ENCODE measurements around the gene PHF20. TPM values are rescaled to one million over a fixed set of nuclear protein-coding genes. Genes with fewer than 3 reads are reported as not detected.

PHF20 gene
- total and polyA plus RNA-seq, 9 donors = 17.6 to 70.0 (median 47.0) TPM

DNA sequence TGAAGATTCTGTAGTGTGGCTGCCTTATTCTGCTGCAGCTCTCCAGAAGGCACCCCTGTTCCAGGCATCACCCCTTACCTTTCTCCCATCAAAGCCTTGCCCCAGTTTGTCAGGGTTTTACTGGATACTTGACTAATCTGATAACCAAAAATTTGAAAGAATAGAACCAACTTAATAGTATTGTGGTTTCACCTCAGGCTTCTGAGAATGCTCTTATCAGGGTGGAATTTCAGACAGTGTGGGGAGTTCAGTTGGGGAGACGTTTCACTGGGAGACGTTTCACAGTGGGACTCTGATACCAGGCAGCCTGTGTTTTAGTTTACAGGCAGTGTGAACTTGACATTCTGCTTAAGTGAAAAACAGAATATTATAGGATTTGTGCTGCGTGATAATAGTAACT lies 132.0 kb downstream of the PHF20 start:
- Histone ChIP-seq H3K4me1 (ENCODE audit: insufficient read depth) (no peaks in the 10 kb centered on the region), H3K27ac (no peak overlapping the region), H3K4me3 (no peak overlapping the region), H3K9me3 (no peaks in the 10 kb centered on the region), H3K27me3 (no peaks in the 10 kb centered on the region), H3K36me3 (no peaks in the 10 kb centered on the region)
- TF ChIP-seq, protein P1, sequence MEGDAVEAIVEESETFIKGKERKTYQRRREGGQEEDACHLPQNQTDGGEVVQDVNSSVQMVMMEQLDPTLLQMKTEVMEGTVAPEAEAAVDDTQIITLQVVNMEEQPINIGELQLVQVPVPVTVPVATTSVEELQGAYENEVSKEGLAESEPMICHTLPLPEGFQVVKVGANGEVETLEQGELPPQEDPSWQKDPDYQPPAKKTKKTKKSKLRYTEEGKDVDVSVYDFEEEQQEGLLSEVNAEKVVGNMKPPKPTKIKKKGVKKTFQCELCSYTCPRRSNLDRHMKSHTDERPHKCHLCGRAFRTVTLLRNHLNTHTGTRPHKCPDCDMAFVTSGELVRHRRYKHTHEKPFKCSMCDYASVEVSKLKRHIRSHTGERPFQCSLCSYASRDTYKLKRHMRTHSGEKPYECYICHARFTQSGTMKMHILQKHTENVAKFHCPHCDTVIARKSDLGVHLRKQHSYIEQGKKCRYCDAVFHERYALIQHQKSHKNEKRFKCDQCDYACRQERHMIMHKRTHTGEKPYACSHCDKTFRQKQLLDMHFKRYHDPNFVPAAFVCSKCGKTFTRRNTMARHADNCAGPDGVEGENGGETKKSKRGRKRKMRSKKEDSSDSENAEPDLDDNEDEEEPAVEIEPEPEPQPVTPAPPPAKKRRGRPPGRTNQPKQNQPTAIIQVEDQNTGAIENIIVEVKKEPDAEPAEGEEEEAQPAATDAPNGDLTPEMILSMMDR (IDR thresholded peaks at IDR 0.05) = no peak
- TF ChIP-seq POLR2A (IDR thresholded peaks at IDR 0.05) = no peak
- no peak for TF ChIP-seq EP300 (IDR thresholded peaks at IDR 0.05)
- DNase-seq = no peak
- WGBS, 3 donors = 50 to 61% (median 57%) methylated on average over 3 of the region's 3 CpGs
- intact Hi-C loops (cut with DNase I) = no loop called here

DNA sequence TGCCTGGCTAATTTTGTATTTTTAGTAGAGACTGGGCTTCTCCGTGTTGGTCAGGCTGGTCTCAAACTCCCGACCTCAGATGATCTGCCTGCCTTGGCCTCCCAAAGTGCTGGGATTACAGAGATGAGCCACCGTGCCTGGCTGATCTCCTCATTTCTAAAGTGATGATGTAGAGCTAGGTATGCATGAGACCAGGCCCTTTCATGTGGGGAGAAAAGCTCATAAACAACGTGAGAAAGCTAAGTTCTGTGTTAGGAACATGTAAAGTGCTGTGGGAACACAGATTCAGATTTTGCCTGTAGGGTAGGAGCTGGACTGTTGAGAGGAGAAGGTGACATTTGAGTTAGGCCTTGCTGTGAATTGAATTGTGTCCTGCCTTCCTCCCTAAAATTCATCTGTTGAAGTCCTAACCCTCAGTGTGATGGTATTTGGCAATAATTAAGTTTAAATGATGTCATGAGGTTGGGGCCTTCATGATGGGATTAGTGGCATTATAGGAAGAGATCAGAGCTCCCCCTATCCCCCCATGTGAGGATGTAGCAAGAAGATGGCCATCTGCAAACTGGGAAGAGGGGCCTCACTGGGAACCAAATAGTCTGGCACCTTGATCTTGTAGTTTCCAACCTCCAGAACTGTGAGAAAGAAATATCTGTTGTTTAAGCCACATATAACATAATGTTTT lies 133.3 kb downstream of the PHF20 start:
- H3K9me3 ChIP-seq = no peaks in the 10 kb centered on the region
- WGBS, 3 donors = 95 to 96% (median 96%) methylated on average over 4 of the region's 4 CpGs
- TF ChIP-seq EP300 (IDR thresholded peaks at IDR 0.05) (no peak), POLR2A (IDR thresholded peaks at IDR 0.05) (no peak)
- TF ChIP-seq, protein P1 (IDR thresholded peaks at IDR 0.05) = no peak

DNA sequence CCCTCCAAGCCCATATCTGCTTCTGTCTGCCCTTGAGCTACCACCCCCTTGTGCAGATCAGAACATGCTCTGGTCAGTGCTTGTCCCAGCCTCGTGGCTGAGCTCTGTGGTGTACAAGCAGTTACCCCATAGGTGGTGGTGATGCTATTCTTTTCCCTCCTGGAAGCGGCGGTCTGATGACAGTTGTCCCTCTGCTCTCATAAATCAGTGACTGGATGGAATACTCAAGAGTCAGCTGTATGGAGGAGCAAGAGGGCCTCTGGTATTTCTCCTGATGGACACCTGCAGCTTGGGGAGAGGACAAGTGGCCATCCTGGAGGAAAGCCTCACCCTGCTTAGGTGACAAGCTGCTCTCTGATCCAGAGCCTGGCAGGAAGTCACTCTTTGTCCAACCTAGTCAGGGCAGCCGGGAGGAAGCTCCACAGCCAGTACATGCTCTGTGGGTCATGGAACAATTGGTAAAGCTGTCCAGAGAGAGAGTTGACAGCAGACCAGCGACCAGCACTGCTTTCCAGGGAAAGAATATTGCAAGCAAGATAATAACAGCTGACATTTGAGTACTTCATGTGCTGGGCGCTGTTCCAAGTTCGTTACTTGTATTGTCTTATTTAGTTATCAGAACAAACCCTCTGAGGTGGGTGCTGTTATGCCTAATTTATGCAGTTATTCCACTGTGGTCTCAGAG lies 135.3 kb downstream of the PHF20 start:
- DNase-seq = no peak

More for the DNA sequence above, 133.3 kb downstream of the PHF20 start:
- DNase-seq = no peak
- H3K36me3 ChIP-seq = no peaks in the 10 kb centered on the region
- no peaks in the 10 kb centered on the region for H3K4me1 ChIP-seq (ENCODE audit: insufficient read depth)
- H3K27me3 ChIP-seq = no peaks in the 10 kb centered on the region
- no peak overlapping the region for H3K27ac ChIP-seq
- intact Hi-C loops (cut with DNase I) = no loop called here
- no peak overlapping the region for H3K4me3 ChIP-seq

DNA sequence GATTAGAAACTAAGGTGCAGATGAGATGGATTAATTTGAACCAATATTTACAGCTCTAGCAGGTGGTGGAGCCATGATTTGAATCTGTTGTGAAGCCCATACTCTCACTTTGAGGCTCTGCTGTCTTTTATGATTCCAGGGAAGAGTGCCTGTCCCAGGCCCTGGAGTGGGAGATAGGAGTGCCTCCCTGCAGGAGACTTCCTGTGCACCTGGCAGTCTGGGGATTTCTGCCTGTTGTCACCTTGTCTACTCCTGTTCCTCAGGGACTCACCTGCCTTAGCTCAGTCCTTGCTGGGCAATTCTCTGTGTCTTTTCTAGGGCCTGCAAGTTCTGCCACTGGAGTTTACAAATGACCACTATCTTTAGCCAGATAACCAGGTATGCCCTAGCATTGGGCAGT lies 136.2 kb downstream of the PHF20 start:
- no peak for DNase-seq
- Histone ChIP-seq H3K27me3 (no peaks in the 10 kb centered on the region), H3K36me3 (no peaks in the 10 kb centered on the region), H3K27ac (no peak overlapping the region), H3K4me1 (ENCODE audit: insufficient read depth) (no peaks in the 10 kb centered on the region), H3K9me3 (no peaks in the 10 kb centered on the region), H3K4me3 (no peak overlapping the region)
- intact Hi-C loops (cut with DNase I) = no loop called here
- TF ChIP-seq, protein P1 (IDR thresholded peaks at IDR 0.05) = no peak
- TF ChIP-seq EP300 (IDR thresholded peaks at IDR 0.05) = no peak
- no peak for TF ChIP-seq POLR2A (IDR thresholded peaks at IDR 0.05)

More for the DNA sequence above, 135.3 kb downstream of the PHF20 start:
- Histone ChIP-seq H3K27ac (no peak overlapping the region), H3K9me3 (no peaks in the 10 kb centered on the region), H3K36me3 (no peaks in the 10 kb centered on the region), H3K4me3 (no peak overlapping the region), H3K4me1 (ENCODE audit: insufficient read depth) (no peaks in the 10 kb centered on the region), H3K27me3 (no peaks in the 10 kb centered on the region)
- intact Hi-C loops (cut with DNase I) = no loop called here
- 66 to 74% (median 68%) methylated on average over 7 of the region's 7 CpGs for WGBS, 3 donors
- no peak for TF ChIP-seq EP300 (IDR thresholded peaks at IDR 0.05)
- no peak for TF ChIP-seq POLR2A (IDR thresholded peaks at IDR 0.05)
- TF ChIP-seq, protein P1 (IDR thresholded peaks at IDR 0.05) = no peak

Data from ovary (tissue), 9 donors.